ENCODE results near the gene OSTF1. TPM values are rescaled to one million over a fixed set of nuclear protein-coding genes. Genes with fewer than 3 reads are reported as not detected.

OSTF1 gene
- total and polyA plus RNA-seq, 2 donors (not counting 1 experiment from before 2014, with no cell fraction given), result 48.4 to 49.9 TPM

- Histone ChIP-seq H3K4me3 (replicated peaks in 1 of 4; ENCODE audit: control extremely low read depth in 1 of 4, insufficient read depth in 1 of 4, low read depth in 3 of 4, low read length in 4 of 4) (no peak overlapping the region), H3K4me2 (ENCODE audit: extremely low read depth, insufficient read depth, low read length) (no peak overlapping the region), H4K20me1 (ENCODE audit: control insufficient read depth, extremely low read depth, insufficient read depth, low read length) (no peaks in the 10 kb centered on the region), H2AFZ (ENCODE audit: low read length) (no peak overlapping the region), H3K79me2 (ENCODE audit: control insufficient read depth, insufficient read depth, low read length) (no peaks in the 10 kb centered on the region), H3K4me1 (ENCODE audit: control insufficient read depth, extremely low read depth, insufficient read depth, low read length) (no peaks in the 10 kb centered on the region), H3K36me3 (ENCODE audit: control insufficient read depth, insufficient read depth, low read length) (no peaks in the 10 kb centered on the region), H3K9me3 (ENCODE audit: control insufficient read depth, insufficient read depth, low read depth, low read length) (no peaks in the 10 kb centered on the region), H3K27ac (ENCODE audit: insufficient read depth, low read length) (no peak overlapping the region), H3K9ac (ENCODE audit: insufficient read depth, low read length) (no peak overlapping the region), H3K27me3 (ENCODE audit: control insufficient read depth, insufficient read depth, low read length) (no peaks in the 10 kb centered on the region)
- TF ChIP-seq EZH2 (IDR thresholded peaks at IDR 0.05; ENCODE audit: low read length, missing control alignments) (no peak), CTCF (conservative IDR thresholded peaks at IDR 0.05 in 1 of 2, IDR thresholded peaks at IDR 0.05 in 1 of 2; ENCODE audit: low read depth in 1 of 2, low read length in 2 of 2) (no peak)
- DNase-seq (ENCODE audit: low read depth in 2 of 2), result no peak
Observed at GRCh38 chr9:75156858-75157257, 68.5 kb downstream of the OSTF1 start.

- Histone ChIP-seq H3K4me2 (ENCODE audit: extremely low read depth, insufficient read depth, low read length) (no peak overlapping the region), H3K9ac (ENCODE audit: insufficient read depth, low read length) (no peak overlapping the region), H3K27me3 (ENCODE audit: control insufficient read depth, insufficient read depth, low read length) (no peaks in the 10 kb centered on the region), H2AFZ (ENCODE audit: low read length) (no peak overlapping the region), H3K36me3 (ENCODE audit: control insufficient read depth, insufficient read depth, low read length) (no peaks in the 10 kb centered on the region), H3K9me3 (ENCODE audit: control insufficient read depth, insufficient read depth, low read depth, low read length) (no peaks in the 10 kb centered on the region), H3K79me2 (ENCODE audit: control insufficient read depth, insufficient read depth, low read length) (no peaks in the 10 kb centered on the region), H3K27ac (ENCODE audit: insufficient read depth, low read length) (no peak overlapping the region), H4K20me1 (ENCODE audit: control insufficient read depth, extremely low read depth, insufficient read depth, low read length) (no peaks in the 10 kb centered on the region), H3K4me1 (ENCODE audit: control insufficient read depth, extremely low read depth, insufficient read depth, low read length) (no peaks in the 10 kb centered on the region), H3K4me3 (replicated peaks in 1 of 4; ENCODE audit: control extremely low read depth in 1 of 4, insufficient read depth in 1 of 4, low read depth in 3 of 4, low read length in 4 of 4) (no peak overlapping the region)
- no peak for TF ChIP-seq CTCF (conservative IDR thresholded peaks at IDR 0.05 in 1 of 2, IDR thresholded peaks at IDR 0.05 in 1 of 2; ENCODE audit: low read depth in 1 of 2, low read length in 2 of 2)
- TF ChIP-seq EZH2 (IDR thresholded peaks at IDR 0.05; ENCODE audit: low read length, missing control alignments), result no peak
- DNase-seq (ENCODE audit: low read depth in 2 of 2), result no peak
Observed at GRCh38 chr9:75161116-75161857, 73.0 kb downstream of the OSTF1 start.

DNA sequence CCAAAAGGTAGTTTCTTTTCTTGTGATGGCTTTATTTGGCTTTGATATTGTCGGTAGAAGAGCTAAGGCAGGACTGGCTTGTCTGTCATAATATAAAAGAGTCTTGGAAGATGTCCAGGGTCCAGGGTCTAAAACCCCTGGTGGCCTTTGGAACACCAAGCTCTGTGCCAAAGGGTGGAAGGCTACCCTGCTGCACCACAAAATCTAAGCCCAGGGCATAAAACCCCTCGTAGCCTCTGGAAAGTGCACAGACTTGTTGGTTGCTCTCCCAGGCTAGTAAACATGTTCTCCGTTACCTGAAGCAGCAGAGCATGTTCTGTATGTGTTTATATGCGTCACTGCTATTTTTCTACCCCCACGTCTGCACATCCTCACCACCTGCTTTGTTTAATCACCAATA is 75.5 kb downstream of the OSTF1 start:
- Histone ChIP-seq H3K27me3 (ENCODE audit: control insufficient read depth, insufficient read depth, low read length) (no peaks in the 10 kb centered on the region), H3K79me2 (ENCODE audit: control insufficient read depth, insufficient read depth, low read length) (no peaks in the 10 kb centered on the region)
- TF ChIP-seq CTCF (conservative IDR thresholded peaks at IDR 0.05 in 1 of 2, IDR thresholded peaks at IDR 0.05 in 1 of 2; ENCODE audit: low read depth in 1 of 2, low read length in 2 of 2), result no peak
- no peak for TF ChIP-seq EZH2 (IDR thresholded peaks at IDR 0.05; ENCODE audit: low read length, missing control alignments)

More for the DNA sequence above, 75.5 kb downstream of the OSTF1 start:
- H2AFZ ChIP-seq (ENCODE audit: low read length), result no peak overlapping the region
- H3K9ac ChIP-seq (ENCODE audit: insufficient read depth, low read length), result no peak overlapping the region
- no peak overlapping the region for H3K27ac ChIP-seq (ENCODE audit: insufficient read depth, low read length)
- DNase-seq (ENCODE audit: low read depth in 2 of 2), result no peak
- H4K20me1 ChIP-seq (ENCODE audit: control insufficient read depth, extremely low read depth, insufficient read depth, low read length), result no peaks in the 10 kb centered on the region
- H3K9me3 ChIP-seq (ENCODE audit: control insufficient read depth, insufficient read depth, low read depth, low read length), result no peaks in the 10 kb centered on the region
- no peaks in the 10 kb centered on the region for H3K36me3 ChIP-seq (ENCODE audit: control insufficient read depth, insufficient read depth, low read length)
- no peaks in the 10 kb centered on the region for H3K4me1 ChIP-seq (ENCODE audit: control insufficient read depth, extremely low read depth, insufficient read depth, low read length)
- no peak overlapping the region for H3K4me3 ChIP-seq (replicated peaks in 1 of 4; ENCODE audit: control extremely low read depth in 1 of 4, insufficient read depth in 1 of 4, low read depth in 3 of 4, low read length in 4 of 4)
- H3K4me2 ChIP-seq (ENCODE audit: extremely low read depth, insufficient read depth, low read length), result no peak overlapping the region
